NCI-H146 treated with DMSO at 0.1 percent for 48 hours (cell line): ENCODE data around the gene BTNL3.
"Not testable (repeated sequence)": the region's sequence is repeated elsewhere in the genome, so short reads cannot be mapped to it uniquely, and the experiment has no call there.

Source experiments
- DNase-seq: peaks from one replicate; lab custom pipeline; 2025; ENCODE audit not compliant: unreplicated experiment; lab: John Stamatoyannopoulos, UW

BTNL3 gene, protein sequence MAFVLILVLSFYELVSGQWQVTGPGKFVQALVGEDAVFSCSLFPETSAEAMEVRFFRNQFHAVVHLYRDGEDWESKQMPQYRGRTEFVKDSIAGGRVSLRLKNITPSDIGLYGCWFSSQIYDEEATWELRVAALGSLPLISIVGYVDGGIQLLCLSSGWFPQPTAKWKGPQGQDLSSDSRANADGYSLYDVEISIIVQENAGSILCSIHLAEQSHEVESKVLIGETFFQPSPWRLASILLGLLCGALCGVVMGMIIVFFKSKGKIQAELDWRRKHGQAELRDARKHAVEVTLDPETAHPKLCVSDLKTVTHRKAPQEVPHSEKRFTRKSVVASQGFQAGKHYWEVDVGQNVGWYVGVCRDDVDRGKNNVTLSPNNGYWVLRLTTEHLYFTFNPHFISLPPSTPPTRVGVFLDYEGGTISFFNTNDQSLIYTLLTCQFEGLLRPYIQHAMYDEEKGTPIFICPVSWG

DNA sequence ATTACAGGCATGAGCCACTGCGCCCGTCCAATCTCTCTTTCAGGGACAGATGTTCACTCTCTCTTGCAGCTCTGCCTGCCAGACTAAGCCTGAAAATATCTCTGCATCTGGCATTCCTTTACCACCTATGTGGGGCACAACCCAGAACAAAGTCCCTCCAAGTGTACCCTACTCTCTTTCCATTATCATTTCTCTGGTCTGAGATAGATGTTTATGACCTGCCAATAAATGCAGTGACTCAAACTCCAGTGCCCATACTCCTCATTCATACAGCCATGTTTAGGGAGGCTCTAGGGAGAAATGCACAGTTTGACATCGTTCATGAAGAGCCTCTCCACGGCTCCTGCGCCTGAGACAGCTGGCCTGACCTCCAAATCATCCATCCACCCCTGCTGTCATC, at the start of gene BTNL3:
TSS of gene BTNL3 (plus strand) at position 255 of the 400 bp plus-strand sequence. CDS start 183 bp downstream, outside the sequence.
- DNase-seq, result no peak

DNA sequence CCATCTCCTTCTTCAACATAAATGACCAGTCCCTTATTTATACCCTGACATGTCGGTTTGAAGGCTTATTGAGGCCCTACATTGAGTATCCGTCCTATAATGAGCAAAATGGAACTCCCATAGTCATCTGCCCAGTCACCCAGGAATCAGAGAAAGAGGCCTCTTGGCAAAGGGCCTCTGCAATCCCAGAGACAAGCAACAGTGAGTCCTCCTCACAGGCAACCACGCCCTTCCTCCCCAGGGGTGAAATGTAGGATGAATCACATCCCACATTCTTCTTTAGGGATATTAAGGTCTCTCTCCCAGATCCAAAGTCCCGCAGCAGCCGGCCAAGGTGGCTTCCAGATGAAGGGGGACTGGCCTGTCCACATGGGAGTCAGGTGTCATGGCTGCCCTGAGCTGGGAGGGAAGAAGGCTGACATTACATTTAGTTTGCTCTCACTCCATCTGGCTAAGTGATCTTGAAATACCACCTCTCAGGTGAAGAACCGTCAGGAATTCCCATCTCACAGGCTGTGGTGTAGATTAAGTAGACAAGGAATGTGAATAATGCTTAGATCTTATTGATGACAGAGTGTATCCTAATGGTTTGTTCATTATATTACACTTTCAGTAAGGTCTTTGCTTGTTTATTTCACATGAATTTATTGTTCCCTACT, 38.2 kb upstream of the BTNL3 start:
- no peak for DNase-seq

DNA sequence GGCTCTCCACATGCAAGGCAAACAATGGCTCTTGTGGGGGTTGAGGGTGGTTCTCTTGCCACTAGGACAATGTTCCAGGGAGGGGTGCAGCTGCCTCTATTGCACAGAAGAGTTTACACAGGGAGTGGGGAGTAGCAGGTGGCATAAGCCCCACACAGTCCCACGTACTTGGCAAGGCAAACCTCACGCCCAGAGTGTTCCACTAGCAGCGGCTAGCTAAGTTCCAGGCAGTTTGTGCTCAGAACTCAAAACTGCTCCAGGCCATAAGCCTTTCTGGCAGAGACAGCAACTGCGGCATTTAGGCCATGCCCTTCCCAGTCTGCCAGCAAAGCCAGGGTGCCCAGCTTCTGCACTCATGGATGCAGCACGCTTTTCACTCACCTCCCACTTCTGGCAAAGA, 29.0 kb upstream of the BTNL3 start:
- DNase-seq, result no peak

DNA sequence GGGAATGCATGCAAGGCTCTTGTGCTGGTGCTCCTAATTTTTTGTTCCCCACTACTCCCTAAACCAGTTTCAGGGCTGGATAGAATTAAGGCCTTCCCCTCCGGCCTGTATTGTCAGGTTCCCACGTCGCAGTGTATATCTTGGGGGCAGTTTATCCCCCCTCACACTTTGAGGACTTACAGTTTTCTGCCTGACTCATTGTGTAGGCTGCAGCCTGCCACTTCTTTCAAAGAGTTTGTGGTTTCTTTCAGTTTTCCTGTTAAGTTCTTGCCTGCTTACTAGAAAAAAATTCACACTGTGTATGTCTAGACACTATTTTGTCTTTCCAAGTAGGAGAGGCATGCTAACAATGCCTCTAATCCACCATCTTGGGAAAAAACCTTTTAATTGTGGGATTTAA, 28.4 kb upstream of the BTNL3 start:
- no peak for DNase-seq

DNA sequence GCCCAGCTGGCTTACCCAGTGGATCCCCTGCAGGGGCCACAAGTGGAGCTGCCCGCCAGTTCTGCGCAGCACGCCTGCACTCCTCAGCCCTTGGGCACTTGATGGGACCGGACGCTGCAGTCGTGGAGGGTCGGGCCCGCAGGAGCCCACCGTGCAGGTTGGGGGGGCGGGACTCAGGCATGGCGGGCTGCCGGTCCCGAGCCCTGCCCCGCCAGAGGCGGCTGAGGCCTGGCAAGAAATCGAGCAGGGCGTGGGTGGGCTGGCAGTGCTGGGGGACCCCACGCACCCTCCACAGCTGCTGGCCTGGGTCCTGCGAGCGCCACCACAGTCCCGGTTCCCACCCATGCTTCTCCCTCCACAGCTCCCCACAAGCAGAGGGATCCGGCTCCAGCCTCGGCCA, 19.2 kb upstream of the BTNL3 start:
- DNase-seq, result no peak

DNA sequence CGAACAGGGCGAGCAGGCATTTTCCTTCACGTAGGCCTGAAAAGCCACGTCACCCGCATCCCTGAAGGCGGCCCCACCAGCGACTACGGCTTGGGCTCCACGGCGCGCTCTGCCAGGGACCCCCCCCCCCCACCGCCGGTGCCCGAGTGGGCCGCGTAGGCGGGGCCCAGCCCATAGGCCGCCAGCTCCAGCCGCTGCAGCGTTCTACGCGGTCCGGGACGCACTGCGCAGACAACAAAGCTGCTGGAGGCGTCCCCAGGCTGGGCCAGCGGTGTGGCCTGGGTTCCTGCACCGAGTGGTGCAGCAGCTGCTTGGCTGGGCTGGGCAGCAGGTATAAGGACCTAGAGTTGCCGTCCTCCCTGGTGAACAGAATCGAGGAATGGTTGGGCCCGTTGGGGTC, 18.3 kb upstream of the BTNL3 start:
- no peak for DNase-seq

DNA sequence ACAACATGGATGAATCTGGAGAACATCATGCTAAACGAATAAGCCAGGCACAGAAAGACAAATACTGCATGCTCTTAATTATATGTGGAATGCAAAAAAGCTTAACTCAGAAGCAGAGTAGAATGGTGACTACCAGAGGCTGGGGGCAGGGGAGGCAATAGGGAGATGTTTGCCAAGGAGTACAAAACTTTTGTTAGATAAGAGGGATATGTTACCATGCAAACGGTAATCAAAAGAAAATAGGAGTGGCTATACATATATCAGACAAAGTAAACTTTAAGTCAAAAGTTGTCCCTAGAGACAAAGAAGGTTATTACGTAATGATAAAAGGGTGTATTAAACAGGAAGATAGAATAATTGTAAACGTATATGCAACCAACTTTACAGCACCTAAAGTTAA, 17.8 kb upstream of the BTNL3 start:
- no peak for DNase-seq

DNA sequence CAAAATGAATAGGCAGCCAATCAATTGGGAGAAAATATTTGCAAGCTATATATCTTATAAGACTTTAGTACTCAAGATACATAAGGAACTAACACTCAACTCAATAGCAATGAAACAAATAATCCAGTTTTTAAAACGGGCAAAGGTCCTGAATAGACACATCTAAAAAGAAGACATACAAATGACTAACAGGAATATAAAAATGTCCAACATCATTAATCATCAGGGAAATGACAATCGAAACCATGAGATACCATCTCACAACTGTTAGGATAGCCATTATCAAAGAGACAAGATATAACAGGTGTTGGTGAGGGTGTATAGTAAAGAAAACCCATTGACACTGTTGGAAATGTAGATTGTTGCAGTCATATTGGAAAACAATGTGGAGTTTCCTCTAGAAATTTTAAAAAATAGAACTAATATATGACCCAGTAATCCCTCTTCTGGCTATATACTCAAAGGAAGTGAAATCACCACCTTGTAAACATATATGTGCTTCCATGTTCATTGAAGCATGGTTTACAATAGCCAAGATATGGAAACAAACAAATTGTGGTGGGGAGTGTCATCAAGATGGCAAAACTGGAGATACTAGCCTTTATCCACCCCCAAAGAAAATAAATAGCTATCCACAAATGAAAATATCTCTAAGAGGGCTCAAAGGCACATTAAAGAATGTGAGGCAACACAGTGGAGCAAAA, 13.9 kb upstream of the BTNL3 start:
- DNase-seq, result no peak

DNA sequence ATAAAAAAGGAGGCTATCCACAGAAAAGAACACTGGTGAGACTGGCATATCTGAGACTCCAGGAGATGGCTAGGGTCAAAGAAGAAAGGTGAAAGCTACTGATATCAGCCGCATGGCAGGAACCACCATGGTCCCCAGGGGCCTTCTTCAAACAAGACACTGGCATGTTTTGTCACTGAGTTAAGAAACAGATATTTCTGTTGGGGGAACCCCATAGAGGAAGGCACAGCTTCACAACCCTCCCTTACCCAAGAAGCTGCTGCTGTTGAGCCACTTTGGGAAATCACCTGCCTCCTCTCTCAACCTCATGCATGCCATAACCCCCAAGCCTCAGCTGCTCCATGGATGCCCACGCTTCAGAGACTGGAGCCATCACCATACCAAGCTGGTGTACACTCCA, 13.3 kb upstream of the BTNL3 start:
- DNase-seq, result no peak

DNA sequence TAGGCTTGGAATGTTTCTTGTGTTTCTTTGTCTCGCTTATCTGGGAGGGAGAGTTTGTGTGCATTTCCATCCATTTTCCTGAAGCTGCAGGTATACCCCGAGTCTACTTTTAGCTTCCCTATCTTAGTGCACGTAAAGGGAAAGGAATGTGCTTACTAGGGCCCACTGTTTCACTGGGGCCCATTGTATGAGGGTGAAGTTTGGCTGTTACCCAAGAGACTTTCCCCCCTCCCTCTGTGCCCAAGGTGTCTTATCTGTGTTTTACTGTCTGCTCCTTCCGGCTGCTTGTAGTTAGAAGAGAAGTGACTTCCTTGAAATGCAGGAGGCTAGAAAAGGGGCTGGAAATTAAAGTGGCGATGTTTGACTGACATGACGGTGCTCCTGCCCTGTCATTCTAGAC, 12.1 kb upstream of the BTNL3 start:
- no peak for DNase-seq

DNA sequence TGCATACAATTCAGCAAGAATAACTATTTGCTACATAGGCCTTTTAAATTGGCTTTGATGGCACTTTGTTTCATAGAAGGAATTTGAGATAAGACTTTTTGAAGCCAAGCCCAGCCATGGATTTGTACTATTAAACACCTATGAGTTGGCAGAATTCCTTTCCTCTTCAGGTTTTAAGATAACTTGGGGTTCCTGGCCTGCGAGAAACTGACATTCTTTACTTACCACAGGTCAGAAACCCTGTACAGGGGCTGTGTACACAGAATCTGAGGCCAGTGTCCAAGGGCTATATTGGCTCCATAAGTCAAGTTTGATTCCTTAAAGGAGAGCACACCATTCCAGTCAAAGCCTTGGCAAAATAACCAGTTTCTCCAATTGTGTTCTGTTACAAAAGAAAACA, 10.8 kb upstream of the BTNL3 start:
- no peak for DNase-seq

DNA sequence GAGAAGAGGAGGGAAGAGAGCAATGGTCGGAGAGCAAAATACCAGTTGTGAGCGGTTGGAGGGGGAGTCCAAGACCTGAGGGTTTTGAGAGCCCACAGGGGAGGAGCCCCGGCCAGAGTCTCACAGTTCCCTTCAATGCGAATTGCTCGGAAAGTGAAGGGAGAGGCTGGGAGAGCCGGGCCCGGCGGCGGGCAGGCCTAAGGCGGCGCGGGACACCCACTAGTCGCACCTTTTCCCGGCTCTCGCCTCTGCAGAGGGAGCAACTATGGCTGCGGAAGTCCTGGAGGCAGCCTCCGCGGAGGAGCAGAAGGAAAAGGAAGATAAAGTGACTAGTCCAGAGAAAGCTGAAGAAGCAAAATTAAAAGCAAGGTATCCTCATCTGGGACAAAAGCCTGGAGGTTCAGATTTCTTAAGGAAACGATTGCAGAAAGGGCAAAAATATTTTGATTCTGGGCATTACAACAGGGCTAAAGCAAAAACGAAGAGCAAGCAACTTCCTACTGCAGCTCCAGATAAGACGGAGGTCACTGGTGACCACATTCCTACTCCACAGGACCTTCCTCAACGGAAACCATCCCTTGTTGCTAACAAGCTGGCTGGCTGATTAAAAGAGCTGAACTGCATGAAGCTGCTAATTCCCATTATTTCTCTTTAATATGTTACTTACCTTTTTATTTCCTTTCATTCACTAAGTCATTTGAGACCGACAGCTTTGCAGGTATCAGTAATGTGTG, 6.5 kb upstream of the BTNL3 start:
- no peak for DNase-seq

DNA sequence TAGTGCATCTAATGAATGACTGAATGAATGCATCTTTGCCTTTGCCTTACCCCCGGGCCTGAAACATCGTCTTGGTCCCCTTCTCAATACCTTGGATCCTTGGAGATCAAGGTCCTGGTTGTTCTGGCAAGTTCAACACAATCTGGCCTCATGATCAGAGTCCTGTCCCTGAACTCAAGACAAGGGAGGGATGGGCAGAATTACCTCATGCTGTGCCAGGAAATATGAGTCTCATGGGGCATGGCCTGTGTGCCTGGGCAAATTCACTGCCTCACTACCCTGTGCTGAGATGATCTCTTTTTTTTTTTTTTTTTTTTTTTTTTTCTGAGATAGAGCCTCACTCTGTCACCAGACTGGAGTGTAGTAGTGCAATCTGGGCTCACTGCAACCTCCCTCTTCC, 630 bp upstream of the BTNL3 start:
- DNase-seq, result no peak

DNA sequence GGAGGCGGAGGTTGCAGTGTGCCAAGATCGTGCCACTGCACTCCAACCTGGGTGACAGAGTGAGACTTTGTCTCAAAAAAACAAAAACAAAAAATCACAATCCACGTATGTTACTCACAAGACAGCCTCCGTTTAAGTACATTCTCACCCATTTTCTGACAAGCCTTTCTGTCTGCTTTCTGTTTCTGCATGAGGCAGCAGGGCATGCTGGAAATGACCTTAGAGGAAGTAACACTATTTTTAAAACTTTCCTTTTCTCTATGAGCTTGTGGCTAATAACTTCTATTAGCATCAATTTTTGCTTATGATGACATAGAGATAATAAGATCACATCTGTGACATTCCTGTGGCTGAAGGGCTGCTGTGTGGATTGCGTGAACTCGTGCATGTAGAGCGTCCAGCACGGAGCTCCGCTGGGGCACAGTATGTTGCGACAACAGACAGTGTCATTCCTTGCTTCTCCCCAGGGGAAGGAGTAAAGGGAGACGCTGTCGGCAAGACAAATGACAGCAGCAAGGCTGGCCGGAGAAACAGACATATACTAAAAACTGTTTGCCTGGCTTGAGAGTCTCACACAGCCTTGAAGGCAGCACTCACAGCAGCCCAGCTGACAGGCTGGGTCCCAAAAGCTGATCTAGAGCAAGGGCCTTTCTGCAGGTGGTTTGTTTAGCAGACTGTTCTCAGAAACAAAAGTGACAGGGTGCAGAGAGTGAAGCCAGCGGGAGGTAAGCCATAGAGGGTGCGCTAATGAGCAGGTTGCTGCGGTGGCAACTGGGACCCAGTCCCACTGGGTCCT, 1.6 kb downstream of the BTNL3 start:
- no peak for DNase-seq

DNA sequence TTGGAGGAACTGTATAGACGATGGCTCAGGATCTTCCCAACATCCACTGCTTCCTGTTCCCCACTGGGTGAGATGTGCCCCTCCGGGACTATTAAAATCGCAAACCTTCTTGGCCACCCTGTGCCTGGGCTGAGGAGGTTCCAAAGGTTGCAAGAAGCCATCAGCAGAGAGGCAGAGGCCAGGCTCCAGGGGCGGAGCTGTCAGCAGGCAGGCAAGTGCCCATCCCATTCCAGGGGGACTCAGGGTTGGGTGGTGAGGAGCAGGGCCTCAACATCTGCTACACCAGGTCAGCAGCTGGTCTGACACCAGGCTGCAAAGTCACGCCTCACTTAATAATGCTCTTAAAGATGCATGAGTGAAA, 2.2 kb downstream of the BTNL3 start:
- no peak for DNase-seq

DNA sequence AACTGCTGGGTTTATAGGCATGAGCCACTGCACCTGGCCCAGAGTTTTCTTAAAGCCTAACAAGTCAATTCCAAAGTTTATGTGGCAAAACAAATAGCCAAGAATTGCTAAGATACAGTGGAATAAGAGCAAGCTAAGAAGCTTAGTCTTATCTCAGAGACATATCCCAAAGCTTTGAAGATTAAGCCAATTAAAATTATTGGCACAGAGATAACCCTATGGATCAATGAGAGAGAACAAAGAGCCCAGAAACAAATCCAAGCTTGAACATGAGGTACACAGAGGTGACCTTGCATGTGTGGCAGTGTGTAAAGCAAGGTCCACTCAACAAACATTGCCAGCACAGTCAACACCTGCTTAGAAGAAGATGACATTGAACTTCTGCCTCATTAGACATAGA, 13.3 kb downstream of the BTNL3 start:
- no peak for DNase-seq

DNA sequence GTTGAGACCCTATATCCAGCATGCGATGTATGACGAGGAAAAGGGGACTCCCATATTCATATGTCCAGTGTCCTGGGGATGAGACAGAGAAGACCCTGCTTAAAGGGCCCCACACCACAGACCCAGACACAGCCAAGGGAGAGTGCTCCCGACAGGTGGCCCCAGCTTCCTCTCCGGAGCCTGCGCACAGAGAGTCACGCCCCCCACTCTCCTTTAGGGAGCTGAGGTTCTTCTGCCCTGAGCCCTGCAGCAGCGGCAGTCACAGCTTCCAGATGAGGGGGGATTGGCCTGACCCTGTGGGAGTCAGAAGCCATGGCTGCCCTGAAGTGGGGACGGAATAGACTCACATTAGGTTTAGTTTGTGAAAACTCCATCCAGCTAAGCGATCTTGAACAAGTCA, 17.1 kb downstream of the BTNL3 start:
- DNase-seq, result no peak

DNA sequence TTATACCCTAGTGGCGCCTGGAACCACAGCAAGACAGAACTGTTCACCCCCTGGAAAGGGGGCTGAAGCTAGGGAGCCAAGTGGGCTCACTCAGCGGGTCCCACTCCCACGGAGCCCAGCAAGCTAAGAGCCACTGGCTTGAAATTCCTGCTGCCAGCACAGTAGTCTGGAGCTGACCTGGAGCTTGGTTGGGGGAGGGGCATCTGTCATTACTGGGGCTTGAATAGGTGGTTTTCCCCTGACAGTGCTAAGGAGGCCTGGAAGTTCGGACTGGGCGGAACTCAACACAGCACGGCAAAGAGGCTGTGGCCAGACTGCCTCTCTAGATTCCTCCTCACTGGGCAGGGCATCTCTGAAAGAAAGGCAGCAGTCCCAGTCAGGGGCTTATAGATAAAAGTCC, 19.5 kb downstream of the BTNL3 start:
- DNase-seq, result no peak

DNA sequence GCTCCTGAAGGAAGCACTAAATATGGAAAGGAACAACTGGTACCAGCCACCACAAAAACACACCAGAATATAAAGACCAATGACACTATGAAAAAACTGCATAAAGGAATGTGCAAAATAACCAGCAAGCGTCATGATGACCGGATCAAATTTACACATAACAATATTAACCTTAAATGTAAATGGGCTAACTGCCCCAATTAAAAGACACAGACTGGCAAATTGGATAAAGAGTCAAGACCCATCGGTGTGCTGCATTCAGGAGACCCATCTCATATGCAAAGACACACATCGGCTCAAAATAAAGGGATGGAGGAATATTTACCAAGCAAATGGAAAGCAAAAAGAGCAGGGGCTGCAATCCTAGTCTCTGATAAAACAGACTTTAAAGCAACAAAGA, 21.4 kb downstream of the BTNL3 start:
- DNase-seq, result not testable (repeated sequence)

DNA sequence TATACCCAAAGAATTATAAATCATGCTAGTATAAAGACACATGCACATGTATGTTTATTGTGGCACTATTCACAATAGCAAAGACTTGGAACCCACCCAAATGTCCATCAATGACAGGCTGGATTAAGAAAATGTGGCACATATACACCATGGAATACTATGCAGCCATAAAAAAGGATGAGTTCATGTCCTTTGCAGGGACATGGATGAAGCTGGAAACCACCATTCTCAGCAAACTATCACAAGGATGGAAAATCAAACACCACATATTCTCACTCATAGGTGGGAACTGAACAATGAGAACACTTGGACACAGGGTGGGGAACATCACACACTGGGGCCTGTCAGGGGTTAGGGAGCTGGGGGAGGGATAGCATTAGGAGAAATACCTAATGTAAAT, 26.0 kb downstream of the BTNL3 start:
- DNase-seq, result not testable (repeated sequence)

DNA sequence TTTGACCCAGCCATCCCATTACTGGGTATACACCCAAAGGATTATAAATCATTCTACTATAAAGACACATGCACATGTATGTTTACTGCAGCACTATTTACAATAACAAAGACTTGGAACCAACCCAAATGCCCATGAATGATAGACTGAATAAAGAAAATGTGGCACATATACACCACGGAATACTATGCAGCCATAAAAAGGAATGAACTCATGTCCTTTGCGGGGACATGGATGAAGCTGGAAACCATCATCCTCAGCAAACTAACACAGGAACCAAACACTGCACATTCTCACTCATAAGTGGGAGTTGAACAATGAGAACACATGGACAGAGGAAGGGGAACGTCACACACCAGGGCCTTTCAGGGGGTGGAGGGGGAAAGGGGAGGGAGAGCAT, 28.8 kb downstream of the BTNL3 start:
- not testable (repeated sequence) for DNase-seq
